Measurements from ENCODE around the gene PCYT1B.

GRCh38 chrX:24658421-24658820, 11.3 kb upstream of the PCYT1B start:
- TF ChIP-seq, protein P1, sequence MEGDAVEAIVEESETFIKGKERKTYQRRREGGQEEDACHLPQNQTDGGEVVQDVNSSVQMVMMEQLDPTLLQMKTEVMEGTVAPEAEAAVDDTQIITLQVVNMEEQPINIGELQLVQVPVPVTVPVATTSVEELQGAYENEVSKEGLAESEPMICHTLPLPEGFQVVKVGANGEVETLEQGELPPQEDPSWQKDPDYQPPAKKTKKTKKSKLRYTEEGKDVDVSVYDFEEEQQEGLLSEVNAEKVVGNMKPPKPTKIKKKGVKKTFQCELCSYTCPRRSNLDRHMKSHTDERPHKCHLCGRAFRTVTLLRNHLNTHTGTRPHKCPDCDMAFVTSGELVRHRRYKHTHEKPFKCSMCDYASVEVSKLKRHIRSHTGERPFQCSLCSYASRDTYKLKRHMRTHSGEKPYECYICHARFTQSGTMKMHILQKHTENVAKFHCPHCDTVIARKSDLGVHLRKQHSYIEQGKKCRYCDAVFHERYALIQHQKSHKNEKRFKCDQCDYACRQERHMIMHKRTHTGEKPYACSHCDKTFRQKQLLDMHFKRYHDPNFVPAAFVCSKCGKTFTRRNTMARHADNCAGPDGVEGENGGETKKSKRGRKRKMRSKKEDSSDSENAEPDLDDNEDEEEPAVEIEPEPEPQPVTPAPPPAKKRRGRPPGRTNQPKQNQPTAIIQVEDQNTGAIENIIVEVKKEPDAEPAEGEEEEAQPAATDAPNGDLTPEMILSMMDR (IDR thresholded peaks at IDR 0.05; ENCODE audit: low read depth, low read length): no peak
- no peak for TF ChIP-seq POLR2A (IDR thresholded peaks at IDR 0.05; ENCODE audit: extremely low read depth, insufficient read length)
- no peak for TF ChIP-seq MAX (IDR thresholded peaks at IDR 0.05; ENCODE audit: low read depth, low read length)
- no peak for TF ChIP-seq MYC (IDR thresholded peaks at IDR 0.05; ENCODE audit: low read depth, low read length)

Measured in NB4 (cell line).